HCT116 (cell line): Measurements from ENCODE around the gene SHTN1.

ENCODE experiments used
- CTCF ChIP-seq, 3 experiments: fragments of 200-600 bp in 1 of 3; sonication (generic) in 1 of 3; IDR thresholded peaks in 2 of 3; conservative IDR thresholded peaks in 1 of 3; 2 replicates each; pipeline ENCODE4 v1.5.1; 2012 to 2017; ENCODE audit warnings: low read depth in 2 of 3, low read length in 2 of 3, antibody characterized with exemption in 1 of 3, borderline replicate concordance in 1 of 3, control low read depth in 1 of 3, mild to moderate bottlenecking in 1 of 3, mixed read lengths in 1 of 3, mixed run types in 1 of 3, moderate library complexity in 1 of 3; ENCODE audit not compliant: insufficient read depth in 1 of 3
- EGR1 ChIP-seq: IDR thresholded peaks from 2 replicates; pipeline ENCODE4 v1.6.1; 2012; ENCODE audit warnings: low read depth
- ELF1 ChIP-seq: IDR thresholded peaks from 2 replicates; pipeline ENCODE4 v1.6.1; 2012; ENCODE audit warnings: low read depth, borderline replicate concordance
- EZH2 ChIP-seq: fragments of 200-600 bp; sonication (generic); IDR thresholded peaks from 2 replicates; pipeline ENCODE4 v1.6.1; 2017; ENCODE audit warnings: antibody characterized with exemption, mixed run types
- EZH2phosphoT487 ChIP-seq: fragments of 200-600 bp; IDR thresholded peaks from 2 replicates; pipeline ENCODE4 v1.6.1; 2018; ENCODE audit warnings: antibody characterized with exemption, borderline replicate concordance
- JUND ChIP-seq: IDR thresholded peaks from 2 replicates; pipeline ENCODE4 v1.6.1; 2012
- MAX ChIP-seq: IDR thresholded peaks from 2 replicates; pipeline ENCODE4 v1.6.1; 2012
- POLR2A ChIP-seq: IDR thresholded peaks from 2 replicates; pipeline ENCODE4 v1.7.0; 2011; ENCODE audit warnings: borderline replicate concordance; ENCODE audit not compliant: insufficient read depth, insufficient read length; ENCODE audit errors: extremely low read depth
- POLR2AphosphoS5 ChIP-seq: IDR thresholded peaks from 2 replicates; pipeline ENCODE4 v1.6.1; 2011; ENCODE audit warnings: mild to moderate bottlenecking, low read depth, low read length, moderate library complexity
- RAD21 ChIP-seq: IDR thresholded peaks from 2 replicates; pipeline ENCODE4 v1.6.1; 2012; ENCODE audit warnings: low read depth, mild to moderate bottlenecking
- SP1 ChIP-seq: IDR thresholded peaks from 2 replicates; pipeline ENCODE4 v1.6.1; 2012; ENCODE audit warnings: low read depth
- YY1 ChIP-seq: IDR thresholded peaks from 2 replicates; pipeline ENCODE4 v1.6.1; 2011; ENCODE audit warnings: low read length, low read depth, moderate library complexity, mild to moderate bottlenecking; ENCODE audit not compliant: insufficient replicate concordance; ENCODE audit errors: extremely low read depth
- ZBTB33 ChIP-seq: IDR thresholded peaks from 2 replicates; pipeline ENCODE4 v1.6.1; 2011; ENCODE audit warnings: mild to moderate bottlenecking, low read length, moderate library complexity; ENCODE audit not compliant: insufficient replicate concordance; ENCODE audit errors: extremely low read depth
- TF ChIP-seq, protein P1 (sequence below): IDR thresholded peaks from 2 replicates; pipeline ENCODE4 v1.6.1; 2012; ENCODE audit warnings: low read depth

DNA sequence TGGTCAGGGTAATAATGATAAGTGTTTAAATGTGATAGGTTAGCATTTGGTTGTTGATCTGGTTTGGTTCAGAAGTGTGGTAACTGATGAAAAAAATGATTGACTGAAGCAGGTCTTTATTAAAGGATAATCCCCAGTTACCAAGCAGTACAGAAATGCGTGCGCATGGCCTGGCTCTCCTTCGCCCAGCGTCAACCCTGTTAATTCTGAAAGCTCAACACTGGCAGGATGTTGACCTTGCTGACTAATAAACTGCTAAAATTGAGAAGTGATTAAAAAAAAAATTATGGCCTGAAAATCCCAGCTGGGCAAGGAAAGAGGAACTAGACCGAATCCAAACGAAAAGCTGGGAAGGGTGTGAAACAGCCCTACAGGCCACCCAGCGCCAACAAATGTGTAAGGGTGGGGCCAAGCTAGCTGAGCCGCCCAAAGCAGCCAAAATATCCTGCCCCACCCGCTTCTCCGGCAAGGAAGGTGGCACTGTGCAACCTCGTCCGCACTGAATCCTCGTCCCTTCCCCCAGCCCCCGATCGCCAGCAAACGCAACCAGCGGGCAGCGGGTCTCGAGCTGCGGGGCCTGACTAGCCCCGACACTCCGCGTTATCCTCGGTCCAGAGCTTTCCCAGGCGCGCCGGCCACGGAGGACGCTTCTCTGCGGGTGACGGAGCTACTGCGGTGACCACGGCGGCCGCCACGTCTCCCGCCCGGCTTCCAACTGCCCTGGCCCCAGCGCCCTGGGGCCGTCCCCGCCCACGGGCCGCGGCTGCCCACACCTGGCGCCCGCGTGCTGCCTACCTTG, 561 bp downstream of the SHTN1 start:
- TF ChIP-seq POLR2A, result no peak
- TF ChIP-seq EZH2phosphoT487, result no peak
- peak; percentile 13; the same call in 1 of the 2 replicates for TF ChIP-seq POLR2AphosphoS5
- no peak for TF ChIP-seq EZH2
- TF ChIP-seq CTCF (IDR thresholded peaks at IDR 0.05 in 2 of 3, conservative IDR thresholded peaks at IDR 0.05 in 1 of 3; ENCODE audit: borderline replicate concordance in 1 of 3, insufficient read depth in 1 of 3, low read depth in 2 of 3, low read length in 2 of 3), result peak in 2 of 3 experiments; percentile 12 to 22; a peak in 2 of 6 replicates
- TF ChIP-seq, protein P1, sequence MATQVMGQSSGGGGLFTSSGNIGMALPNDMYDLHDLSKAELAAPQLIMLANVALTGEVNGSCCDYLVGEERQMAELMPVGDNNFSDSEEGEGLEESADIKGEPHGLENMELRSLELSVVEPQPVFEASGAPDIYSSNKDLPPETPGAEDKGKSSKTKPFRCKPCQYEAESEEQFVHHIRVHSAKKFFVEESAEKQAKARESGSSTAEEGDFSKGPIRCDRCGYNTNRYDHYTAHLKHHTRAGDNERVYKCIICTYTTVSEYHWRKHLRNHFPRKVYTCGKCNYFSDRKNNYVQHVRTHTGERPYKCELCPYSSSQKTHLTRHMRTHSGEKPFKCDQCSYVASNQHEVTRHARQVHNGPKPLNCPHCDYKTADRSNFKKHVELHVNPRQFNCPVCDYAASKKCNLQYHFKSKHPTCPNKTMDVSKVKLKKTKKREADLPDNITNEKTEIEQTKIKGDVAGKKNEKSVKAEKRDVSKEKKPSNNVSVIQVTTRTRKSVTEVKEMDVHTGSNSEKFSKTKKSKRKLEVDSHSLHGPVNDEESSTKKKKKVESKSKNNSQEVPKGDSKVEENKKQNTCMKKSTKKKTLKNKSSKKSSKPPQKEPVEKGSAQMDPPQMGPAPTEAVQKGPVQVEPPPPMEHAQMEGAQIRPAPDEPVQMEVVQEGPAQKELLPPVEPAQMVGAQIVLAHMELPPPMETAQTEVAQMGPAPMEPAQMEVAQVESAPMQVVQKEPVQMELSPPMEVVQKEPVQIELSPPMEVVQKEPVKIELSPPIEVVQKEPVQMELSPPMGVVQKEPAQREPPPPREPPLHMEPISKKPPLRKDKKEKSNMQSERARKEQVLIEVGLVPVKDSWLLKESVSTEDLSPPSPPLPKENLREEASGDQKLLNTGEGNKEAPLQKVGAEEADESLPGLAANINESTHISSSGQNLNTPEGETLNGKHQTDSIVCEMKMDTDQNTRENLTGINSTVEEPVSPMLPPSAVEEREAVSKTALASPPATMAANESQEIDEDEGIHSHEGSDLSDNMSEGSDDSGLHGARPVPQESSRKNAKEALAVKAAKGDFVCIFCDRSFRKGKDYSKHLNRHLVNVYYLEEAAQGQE, result no peak
- TF ChIP-seq SP1, result no peak
- TF ChIP-seq EGR1, result no peak; the same call in 1 of the 2 replicates
- no peak for TF ChIP-seq ZBTB33
- TF ChIP-seq JUND, result no peak
- no peak for TF ChIP-seq ELF1
- peak; percentile 6; the same call in 1 of the 2 replicates for TF ChIP-seq MAX
- TF ChIP-seq YY1, result no peak
- TF ChIP-seq RAD21, result no peak
